ENCODE measurements around the gene CNOT6.

- TF ChIP-seq CTCF (tag by site-specific recombination; IDR thresholded peaks at IDR 0.05) (no peak), SCRT2 (tag by site-specific recombination; IDR thresholded peaks at IDR 0.05) (no peak), ZNF544 (tag by site-specific recombination; IDR thresholded peaks at IDR 0.05) (no peak), ZNF404 (tag by site-specific recombination; IDR thresholded peaks at IDR 0.05) (no peak), KLF16 (tag by site-specific recombination; IDR thresholded peaks at IDR 0.05) (no peak), REST (tag by site-specific recombination; IDR thresholded peaks at IDR 0.05) (no peak)
These were observed 33.5 kb downstream of the CNOT6 start for GRCh38 chr5:180527659-180528058.
